ENCODE data around the gene STAC3.

DNA sequence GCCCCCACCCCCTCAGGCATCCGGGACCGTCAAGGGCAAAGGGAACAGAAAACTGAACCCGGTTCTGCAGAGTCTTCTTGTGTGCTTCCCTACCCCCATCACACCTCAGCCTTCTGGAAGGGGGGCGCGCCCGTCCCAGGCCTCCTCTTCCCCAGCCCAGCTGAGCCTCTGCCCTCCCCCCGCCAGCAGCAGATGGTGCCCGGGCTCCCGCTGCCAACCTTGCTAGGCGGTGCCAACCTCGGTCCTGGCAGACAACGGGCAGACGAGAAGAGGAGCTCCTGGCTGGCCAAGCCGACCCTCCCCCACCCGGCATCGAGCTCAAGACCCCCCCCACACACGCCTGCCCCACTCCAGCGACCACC lies 8.7 kb downstream of the STAC3 start:
- TF ChIP-seq, protein P1, sequence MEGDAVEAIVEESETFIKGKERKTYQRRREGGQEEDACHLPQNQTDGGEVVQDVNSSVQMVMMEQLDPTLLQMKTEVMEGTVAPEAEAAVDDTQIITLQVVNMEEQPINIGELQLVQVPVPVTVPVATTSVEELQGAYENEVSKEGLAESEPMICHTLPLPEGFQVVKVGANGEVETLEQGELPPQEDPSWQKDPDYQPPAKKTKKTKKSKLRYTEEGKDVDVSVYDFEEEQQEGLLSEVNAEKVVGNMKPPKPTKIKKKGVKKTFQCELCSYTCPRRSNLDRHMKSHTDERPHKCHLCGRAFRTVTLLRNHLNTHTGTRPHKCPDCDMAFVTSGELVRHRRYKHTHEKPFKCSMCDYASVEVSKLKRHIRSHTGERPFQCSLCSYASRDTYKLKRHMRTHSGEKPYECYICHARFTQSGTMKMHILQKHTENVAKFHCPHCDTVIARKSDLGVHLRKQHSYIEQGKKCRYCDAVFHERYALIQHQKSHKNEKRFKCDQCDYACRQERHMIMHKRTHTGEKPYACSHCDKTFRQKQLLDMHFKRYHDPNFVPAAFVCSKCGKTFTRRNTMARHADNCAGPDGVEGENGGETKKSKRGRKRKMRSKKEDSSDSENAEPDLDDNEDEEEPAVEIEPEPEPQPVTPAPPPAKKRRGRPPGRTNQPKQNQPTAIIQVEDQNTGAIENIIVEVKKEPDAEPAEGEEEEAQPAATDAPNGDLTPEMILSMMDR (IDR thresholded peaks at IDR 0.05; ENCODE audit: low read length) = no peak
- TF ChIP-seq EZH2 (optimal IDR thresholded peaks at IDR 0.05; ENCODE audit: low read depth, low read length) (no peak), EZH2phosphoT487 (IDR thresholded peaks at IDR 0.05; ENCODE audit: low read length) (no peak)

All from MM.1S (cell line).